GM18868 (cell line): ENCODE data around the gene EML1.
A peak's percentile ranks its signal among the peaks of the same experiment; 100 is the strongest.

ENCODE experiments used
- ATAC-seq: cut with Tn5 transposase; IDR thresholded peaks from one replicate; pipeline ENCODE4 v1.9.1; 2021; ENCODE audit warnings: mild to moderate bottlenecking, moderate library complexity; ENCODE audit not compliant: unreplicated experiment

EML1 gene

DNA sequence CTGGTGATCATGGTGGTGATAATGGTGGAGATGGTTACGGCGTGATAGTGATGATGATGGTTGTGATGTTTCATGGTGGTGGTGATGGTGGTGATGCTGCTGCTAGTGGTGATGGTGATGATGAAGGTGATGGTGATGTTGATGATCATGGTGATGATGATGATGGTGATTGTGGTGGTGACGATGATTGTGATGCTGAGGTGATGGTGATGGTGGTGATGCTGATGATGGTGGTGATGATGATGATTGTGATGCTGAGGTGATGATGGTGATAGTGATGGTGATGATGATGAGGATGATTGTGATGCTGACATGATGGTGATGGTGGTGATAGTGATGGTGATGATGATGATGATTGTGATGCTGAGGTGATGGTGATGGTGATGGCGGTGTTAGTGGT, 158.8 kb downstream of the EML1 start:
- no peak for ATAC-seq

- no peak for ATAC-seq
Observed at GRCh38 chr14:99952453-99952852, 159.2 kb downstream of the EML1 start.

GRCh38 chr14:99955826-99956455, 162.7 kb downstream of the EML1 start:
- ATAC-seq = no peak

- ATAC-seq = no peak
Observed at GRCh38 chr14:99958380-99958779, 165.2 kb downstream of the EML1 start.

GRCh38 chr14:99961826-99962518, 168.8 kb downstream of the EML1 start:
- ATAC-seq = no peak

- ATAC-seq = no peak
Observed at GRCh38 chr14:99964979-99965378, 171.8 kb downstream of the EML1 start.

DNA sequence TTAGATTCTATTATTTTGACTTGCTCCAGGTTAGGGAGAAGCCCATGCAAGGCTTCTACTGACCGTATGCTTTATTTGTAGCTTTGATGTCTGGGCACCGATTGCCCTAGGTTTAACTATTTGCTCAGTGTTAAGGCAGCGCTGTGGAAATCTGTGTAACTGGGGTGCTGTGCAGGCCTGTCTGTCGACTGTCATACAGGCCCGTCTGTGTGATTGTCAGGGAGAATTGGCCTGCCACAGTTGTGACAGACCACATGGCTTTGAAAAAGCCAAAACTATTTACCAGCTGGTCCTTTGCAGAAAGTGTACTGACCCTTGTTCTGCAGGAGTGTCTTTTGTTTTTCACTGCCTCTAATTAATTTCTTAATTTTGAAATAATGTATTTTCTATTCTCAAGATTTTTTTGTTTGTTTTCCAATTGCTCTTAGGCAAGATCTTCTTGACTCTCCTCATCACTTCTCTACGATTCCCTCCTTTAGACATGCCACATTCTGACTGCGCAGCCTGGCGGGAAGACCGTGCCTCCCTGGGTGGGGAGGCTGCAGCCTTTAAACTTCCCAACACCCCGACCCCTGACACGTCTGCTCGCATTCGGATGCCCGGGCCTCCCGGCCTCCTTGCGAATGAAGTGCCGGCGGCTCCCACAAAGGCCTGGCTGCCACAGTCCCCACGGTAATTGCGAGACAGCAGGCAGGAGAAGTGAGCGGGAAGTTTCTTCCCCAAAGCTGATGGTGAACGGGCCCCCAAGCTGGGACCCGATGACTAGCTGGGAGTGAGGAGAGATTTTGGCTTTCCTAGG, 173.0 kb downstream of the EML1 start:
- ATAC-seq = no peak

- no peak for ATAC-seq
Observed at GRCh38 chr14:99966912-99967311, 173.7 kb downstream of the EML1 start.

GRCh38 chr14:99968191-99968920, 175.1 kb downstream of the EML1 start:
- ATAC-seq = no peak

- ATAC-seq = no peak
Observed at GRCh38 chr14:99968941-99969340, 175.7 kb downstream of the EML1 start.

DNA sequence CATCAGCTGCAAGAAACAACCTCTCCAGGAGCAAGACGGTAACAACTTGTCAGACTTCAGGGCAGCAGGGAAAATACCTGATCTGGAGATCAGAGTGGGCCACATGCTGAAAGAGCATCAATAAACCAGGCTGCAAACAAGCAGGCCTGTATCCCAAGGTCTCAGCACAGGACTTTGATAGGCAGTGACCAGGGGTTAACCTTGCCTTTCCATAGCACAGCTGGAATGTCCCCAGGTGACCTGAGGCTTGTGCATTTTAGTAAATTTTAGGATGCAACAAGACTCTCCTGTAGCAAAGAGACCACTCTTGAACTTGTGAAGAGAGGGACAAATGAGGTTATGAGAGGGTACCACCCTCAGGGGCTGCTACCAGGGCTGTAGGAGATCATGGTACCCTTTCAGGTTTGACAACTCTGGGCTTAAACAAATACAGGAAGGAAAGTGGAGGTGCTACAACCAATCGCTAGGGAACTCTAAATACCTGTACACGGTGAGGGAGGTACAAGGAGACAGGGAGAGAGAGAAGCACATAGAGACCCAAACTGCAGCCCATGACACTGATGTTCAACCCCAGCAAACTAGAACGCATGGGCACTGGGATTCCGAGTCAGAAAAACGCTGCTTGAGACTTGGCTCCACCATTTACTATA, 176.6 kb downstream of the EML1 start:
- no peak for ATAC-seq

GRCh38 chr14:99971087-99971940, 178.1 kb downstream of the EML1 start:
- ATAC-seq = peak; percentile 71

DNA sequence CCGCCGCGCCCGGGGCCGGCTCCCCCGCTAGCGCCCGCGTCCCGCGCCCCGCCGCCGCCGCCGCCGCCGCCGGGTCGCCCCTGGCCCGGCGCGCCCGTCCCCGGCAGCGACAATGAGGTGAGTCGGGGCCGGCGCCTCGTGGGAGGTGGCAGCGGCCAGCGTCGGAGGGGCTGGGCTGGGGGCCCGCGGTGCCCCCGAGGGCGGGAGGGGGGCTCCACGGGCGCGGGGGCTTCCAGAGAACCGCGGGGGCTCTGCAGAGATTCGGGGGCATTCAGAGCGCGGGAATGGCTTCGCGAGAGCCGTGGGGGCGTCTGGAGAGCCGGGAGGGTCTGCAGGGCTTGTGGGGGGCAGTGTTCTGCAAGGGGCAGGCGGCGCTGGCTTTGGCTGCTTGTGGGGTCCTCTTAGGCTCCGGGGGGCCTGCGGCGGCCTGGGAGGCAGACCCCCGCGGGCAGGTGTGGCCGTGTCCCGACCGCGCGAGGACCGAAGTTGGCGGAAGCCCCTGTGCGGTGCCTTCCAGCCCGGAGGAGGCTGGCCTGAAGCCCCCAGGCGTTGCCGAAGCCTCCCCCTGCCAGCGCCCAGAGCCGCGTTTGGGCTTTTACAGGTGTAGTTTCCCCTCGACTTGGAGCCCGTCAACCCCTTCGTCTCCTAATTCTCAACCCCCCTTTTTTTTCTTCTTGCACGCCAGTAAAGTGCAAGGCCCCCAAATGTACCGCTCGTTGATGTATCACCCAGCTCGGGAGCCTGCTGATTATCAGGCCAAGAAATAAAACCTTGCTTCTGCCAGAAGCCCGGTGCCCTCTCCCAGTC, 178.9 kb downstream of the EML1 start:
- ATAC-seq = peak; percentile 33

- ATAC-seq = no peak
Observed at GRCh38 chr14:99972748-99973466, 179.7 kb downstream of the EML1 start.

- ATAC-seq = no peak
Observed at GRCh38 chr14:99975190-99975589, 182.0 kb downstream of the EML1 start.

DNA sequence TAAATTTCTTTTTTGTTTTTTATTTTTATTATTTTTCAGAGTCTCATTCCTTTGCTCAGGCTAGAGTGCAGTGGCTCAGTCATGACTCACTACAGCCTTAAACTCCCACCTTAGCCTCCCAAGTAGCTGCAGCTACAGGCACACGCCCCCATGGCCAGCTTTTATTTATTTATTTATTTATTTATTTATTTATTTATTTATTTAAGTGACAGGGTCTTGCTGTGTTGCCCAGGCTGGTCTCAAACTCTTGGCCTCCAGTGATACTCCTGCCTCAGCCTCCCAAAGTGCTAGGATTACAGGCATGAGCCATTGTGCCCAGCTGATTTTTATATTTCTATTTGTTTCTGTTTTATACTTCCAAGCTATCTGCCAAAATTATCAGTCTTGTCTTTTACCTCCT, 182.8 kb downstream of the EML1 start:
- no peak for ATAC-seq

- no peak for ATAC-seq
Observed at GRCh38 chr14:99976681-99977080, 183.5 kb downstream of the EML1 start.

- no peak for ATAC-seq
Observed at GRCh38 chr14:99980299-99980698, 187.1 kb downstream of the EML1 start.
